GM18867 (cell line): ENCODE data around the gene TRIO.
"Not testable (repeated sequence)": the region's sequence is repeated elsewhere in the genome, so short reads cannot be mapped to it uniquely, and the experiment has no call there.

Source experiments
- ATAC-seq: cut with Tn5 transposase; IDR thresholded peaks from one replicate; pipeline ENCODE4 v1.9.1; 2021; ENCODE audit warnings: mild to moderate bottlenecking, moderate library complexity; ENCODE audit not compliant: unreplicated experiment

TRIO gene

GRCh38 chr5:14369780-14370179, 226.6 kb downstream of the TRIO start:
- no peak for ATAC-seq

GRCh38 chr5:14370386-14370785, 227.2 kb downstream of the TRIO start:
- no peak for ATAC-seq

- ATAC-seq: peak; percentile 59
Observed at GRCh38 chr5:14373685-14374084, 230.5 kb downstream of the TRIO start.

GRCh38 chr5:14374100-14374499, 231.0 kb downstream of the TRIO start:
- ATAC-seq: no peak

- ATAC-seq: no peak
Observed at GRCh38 chr5:14376789-14377188, 233.6 kb downstream of the TRIO start.

- peak; percentile 94 for ATAC-seq
Observed at GRCh38 chr5:14379739-14380497, 236.8 kb downstream of the TRIO start.

GRCh38 chr5:14380712-14381111, 237.6 kb downstream of the TRIO start:
- no peak for ATAC-seq

GRCh38 chr5:14382640-14383039, 239.5 kb downstream of the TRIO start:
- no peak for ATAC-seq

- no peak for ATAC-seq
Observed at GRCh38 chr5:14383923-14384322, 240.8 kb downstream of the TRIO start.

GRCh38 chr5:14385019-14385418, 241.9 kb downstream of the TRIO start:
- ATAC-seq: no peak

- no peak for ATAC-seq
Observed at GRCh38 chr5:14386884-14387624, 243.9 kb downstream of the TRIO start.

- no peak for ATAC-seq
Observed at GRCh38 chr5:14388741-14389140, 245.6 kb downstream of the TRIO start.

GRCh38 chr5:14392552-14392951, 249.4 kb downstream of the TRIO start:
- ATAC-seq: not testable (repeated sequence)

GRCh38 chr5:14394365-14394764, 251.2 kb downstream of the TRIO start:
- ATAC-seq: no peak

- ATAC-seq: no peak
Observed at GRCh38 chr5:14395411-14395810, 252.3 kb downstream of the TRIO start.

- no peak for ATAC-seq
Observed at GRCh38 chr5:14396066-14396465, 252.9 kb downstream of the TRIO start.

GRCh38 chr5:14396737-14397136, 253.6 kb downstream of the TRIO start:
- no peak for ATAC-seq

GRCh38 chr5:14397717-14398116, 254.6 kb downstream of the TRIO start:
- ATAC-seq: no peak

- no peak for ATAC-seq
Observed at GRCh38 chr5:14399054-14399692, 256.0 kb downstream of the TRIO start.

GRCh38 chr5:14400085-14400484, 256.9 kb downstream of the TRIO start:
- ATAC-seq: no peak

GRCh38 chr5:14400611-14401010, 257.5 kb downstream of the TRIO start:
- ATAC-seq: no peak

GRCh38 chr5:14401639-14402038, 258.5 kb downstream of the TRIO start:
- ATAC-seq: no peak
